ENCODE measurements around the gene ZNF723.
"Not testable (repeated sequence)": the region's sequence is repeated elsewhere in the genome, so short reads cannot be mapped to it uniquely, and the experiment has no call there.

The ZNF723 gene

DNA sequence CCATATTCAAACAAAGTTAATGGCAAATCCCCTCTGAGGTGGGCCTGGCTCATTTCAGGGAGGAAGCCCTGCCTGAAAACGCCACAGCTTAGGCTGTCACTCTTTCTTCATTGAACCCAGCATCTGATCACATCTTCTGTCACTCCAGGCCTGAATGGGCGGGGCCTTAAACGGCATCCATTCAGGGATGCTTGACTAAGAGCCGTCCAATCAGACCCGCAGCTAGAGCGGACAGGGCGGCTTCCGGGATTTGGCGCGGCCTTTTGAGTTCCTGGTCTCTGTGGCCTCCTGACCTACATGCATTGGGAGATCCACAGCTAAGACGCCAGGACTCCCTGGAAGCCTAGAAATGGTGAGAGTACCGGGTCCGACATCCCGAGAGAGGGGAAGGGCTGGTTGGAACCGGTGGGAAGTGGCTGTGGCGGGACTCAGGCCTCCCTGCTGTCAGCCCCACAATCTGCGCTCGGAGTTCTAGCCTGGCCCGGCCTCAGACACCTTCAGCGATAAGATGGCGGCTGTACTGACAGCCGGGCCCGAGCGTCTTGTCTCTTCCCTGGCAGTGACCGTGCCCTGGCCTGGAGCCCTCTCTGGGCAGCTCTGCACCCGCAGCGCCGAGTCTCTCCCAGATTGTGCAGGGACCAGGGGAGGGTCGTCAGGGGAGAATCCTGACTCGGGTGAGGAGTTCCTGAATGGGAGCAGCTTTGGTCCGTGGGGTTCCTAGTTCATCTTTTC lies at the start of gene ZNF723:
Gene ZNF723 (plus strand): TSS at position 261 of the 732 bp plus-strand sequence. CDS start 89 bp downstream, at position 350.
- DNase-seq (ENCODE audit: low read depth): no peak

- DNase-seq (ENCODE audit: low read depth): no peak
Observed at GRCh38 chr19:22783651-22784410, 48.3 kb upstream of the ZNF723 start, which contains the start of gene ZNF99. Gene ZNF99, minus strand, starts transcription at chr19:22784151. Its CDS starts 135 bp downstream, at chr19:22784016.

GRCh38 chr19:22792863-22793262 lies 39.2 kb upstream of the ZNF723 start:
- not testable (repeated sequence) for DNase-seq (ENCODE audit: low read depth)

DNA sequence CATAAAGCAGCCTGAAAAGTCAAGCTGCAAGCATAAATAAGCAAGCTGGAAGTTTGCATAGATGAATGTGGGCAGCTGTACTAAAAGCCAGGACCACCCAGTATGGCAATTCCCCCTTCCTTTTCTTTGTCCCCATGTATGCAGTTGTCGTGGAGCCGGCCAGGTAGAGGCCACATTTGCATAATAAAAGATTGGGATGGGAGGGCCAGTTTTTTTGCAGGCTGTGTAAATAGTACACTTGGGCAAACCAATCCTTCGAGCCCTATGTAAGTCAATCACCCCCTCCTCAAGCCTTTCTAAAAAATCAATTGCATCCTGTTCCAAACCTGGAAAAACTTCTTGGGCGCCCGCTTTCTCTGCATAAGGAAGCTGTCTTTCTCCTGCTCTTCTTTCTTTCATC lies 35.1 kb upstream of the ZNF723 start:
- DNase-seq (ENCODE audit: low read depth): no peak

DNA sequence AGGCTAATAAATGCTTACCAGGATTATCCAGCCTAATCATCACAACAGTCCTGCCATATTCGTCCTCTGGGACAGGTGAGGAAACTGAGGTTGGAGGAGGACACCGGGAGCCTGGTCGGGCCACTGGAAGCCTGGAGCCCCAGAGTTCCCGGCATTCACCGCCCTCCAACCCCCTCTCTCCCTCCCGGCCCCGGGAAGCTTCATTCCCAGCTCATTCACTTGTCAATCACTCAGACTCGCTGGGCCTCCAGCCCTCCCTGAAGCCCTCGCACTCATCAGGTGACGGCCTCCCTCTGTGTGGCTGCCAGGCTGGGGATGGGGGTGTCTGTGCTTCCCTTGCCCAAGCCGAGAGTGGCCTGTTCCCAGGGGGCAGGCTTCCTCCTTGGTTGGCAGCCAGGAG lies 25.7 kb upstream of the ZNF723 start:
- no peak for DNase-seq (ENCODE audit: low read depth)

DNA sequence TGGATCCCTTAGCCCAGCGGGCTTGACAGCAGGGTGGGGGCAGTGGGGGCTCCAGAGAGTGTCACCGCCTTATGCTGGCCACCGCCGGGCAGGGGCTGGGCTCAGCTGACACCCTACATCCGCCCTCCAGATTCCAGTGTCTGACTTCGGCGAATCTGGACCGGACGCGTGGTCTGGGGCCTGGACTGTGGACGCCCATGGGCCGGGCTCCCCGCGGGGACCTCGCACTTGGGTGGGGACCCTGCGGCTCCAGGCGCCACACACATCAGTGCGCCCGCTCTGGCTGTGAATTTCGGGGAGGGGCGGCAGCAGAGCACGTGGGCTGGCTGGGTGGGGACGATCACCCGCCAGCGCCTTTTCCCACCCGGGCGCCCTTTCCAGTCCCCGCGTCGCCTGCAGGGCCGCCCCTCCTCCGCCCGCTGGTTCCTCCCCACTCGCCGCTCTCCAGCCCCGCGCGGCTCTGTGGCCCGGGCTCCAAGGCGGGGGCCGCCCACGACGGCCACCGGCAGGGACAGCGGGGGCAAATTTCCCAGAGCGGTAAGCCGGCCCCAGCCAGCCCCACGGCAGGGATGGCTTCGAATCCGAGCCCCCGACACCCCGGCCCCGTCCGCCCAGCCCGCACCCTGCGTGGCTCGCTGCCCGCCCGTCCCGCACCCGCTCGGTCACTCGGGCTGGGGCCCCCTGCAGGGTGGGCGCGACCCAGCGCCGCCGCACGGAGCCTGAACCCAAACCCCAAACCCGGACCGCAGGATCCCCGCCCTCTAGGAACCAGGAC lies 24.8 kb upstream of the ZNF723 start:
- no peak for DNase-seq (ENCODE audit: low read depth)

GRCh38 chr19:22814124-22814523 lies 18.0 kb upstream of the ZNF723 start:
- no peak for DNase-seq (ENCODE audit: low read depth)

DNA sequence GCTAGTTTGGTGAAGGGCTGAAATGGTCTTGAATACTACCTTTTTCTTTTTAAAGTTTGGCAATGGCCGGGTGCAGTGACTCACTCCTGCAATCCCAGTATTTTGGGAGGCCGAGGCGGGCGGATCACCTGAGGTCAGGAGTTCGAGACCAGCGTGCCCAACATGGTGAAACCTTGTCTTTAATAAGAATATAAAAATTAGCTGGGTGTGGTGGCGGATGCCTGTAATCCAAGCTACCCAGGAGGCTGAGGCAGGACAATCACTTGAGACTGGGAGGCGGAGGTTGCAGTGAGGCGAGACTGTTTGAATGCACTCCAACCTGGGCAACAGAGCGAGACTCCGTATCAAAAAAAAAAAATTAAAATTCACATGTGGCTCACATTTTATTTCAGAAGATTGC lies 880 bp upstream of the ZNF723 start:
- DNase-seq (ENCODE audit: low read depth): no peak

DNA sequence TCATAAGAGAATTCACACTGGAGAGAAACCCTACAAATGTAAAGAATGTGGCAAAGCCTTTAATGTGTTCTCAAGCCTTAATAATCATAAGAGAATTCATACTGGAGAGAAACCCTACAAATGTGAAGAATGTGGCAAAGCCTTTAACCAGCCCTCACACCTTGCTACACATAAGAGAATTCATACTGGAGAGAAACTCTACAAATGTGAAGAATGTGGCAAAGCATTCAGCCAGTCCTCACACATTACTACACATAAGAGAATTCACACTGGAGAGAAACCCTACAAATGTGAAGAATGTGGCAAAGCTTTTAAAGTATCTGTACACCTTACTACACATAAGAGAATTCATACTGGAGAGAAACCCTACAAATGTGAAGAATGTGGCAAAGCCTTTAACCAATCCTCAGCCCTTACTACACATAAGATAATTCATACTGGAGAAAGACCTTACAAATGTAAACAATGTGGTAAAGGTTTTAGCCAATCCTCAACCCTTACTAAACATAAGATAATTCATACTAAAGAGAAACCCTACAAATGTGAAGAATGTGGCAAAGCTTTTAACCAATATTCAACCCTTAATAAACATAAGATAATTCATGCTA lies 25.7 kb downstream of the ZNF723 start:
- not testable (repeated sequence) for DNase-seq (ENCODE audit: low read depth)

DNA sequence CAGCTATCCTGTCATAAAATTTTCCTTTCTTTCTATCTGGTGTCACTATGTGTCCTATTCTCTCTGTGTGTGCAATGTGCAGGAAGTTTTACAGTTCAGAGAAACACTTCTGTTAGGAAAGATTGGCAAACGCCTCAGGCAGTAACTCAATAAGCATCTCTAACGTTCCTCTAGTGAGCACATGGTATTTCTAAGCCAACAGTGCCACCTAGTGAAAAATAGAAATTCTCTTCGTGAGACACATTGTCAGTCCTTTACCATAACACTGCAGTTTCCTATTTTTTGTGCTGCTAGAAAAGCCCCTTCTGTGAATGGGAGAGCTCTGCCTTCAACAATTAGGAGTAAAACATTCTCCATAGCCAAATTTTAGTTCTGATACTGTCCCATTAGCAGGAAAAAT lies 50.7 kb downstream of the ZNF723 start:
- peak; percentile 46 for DNase-seq (ENCODE audit: low read depth)

DNA sequence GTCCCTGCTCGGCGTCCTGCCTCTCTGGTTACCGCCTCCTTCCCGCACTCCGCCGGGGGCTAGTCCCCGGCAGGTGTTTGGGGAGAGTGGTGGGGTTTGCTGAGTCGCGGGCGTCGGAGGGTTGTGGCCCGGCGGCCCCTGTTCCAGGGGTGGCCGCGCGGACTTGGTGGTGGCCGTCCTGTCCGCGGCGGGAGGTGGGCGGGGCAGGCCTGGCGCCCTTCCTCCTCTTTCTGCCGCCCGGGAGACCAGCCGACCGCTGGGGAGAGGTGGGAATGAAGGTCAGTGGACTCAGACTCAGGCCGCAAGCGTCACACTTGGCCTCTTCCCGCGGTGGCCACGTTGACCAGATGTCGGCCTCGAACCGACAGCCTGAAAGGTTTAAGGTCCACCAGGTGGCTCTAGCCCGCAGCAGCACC lies 61.8 kb downstream of the ZNF723 start:
- no peak for DNase-seq (ENCODE audit: low read depth)

DNA sequence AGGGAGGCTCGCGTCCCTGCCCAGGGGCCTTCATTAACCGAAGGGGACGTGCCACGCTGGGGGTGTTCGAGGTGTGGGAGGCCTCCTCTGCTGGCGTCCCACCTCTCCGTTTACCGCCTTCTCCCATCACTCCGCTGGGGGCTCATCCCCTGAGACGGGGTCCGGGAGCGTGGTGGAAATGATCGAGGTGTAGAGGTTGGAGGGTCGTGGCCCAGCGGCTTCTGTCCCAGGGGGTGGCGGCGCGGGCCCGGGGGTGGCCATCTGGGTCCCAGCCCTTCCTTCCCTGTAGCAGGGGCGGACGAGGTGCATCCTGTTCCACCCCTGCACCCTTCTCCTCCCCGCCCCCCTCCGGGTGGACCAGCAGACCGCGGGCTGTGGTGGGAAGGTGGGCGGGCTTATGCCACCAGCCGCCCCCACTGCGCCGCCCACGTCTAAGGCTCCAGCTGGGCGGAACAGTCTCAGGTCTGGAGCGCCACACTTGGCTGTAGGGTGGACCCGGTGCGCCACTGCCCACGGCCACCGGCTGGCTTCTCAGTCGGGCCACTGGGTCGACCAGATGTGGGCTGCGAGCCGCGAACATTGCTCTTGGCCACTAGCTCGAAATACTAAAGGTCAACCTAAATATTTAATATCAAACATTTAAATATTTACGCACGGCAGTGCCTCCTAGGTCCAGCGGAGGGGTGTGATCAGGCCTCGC lies 69.5 kb downstream of the ZNF723 start:
- no peak for DNase-seq (ENCODE audit: low read depth)
